ENCODE results near the gene LAMB2. TPM values are rescaled to one million over a fixed set of nuclear protein-coding genes. Genes with fewer than 3 reads are reported as not detected.

Gene LAMB2
- total RNA-seq, 1 donor from 2014 or later = 632 TPM

DNA sequence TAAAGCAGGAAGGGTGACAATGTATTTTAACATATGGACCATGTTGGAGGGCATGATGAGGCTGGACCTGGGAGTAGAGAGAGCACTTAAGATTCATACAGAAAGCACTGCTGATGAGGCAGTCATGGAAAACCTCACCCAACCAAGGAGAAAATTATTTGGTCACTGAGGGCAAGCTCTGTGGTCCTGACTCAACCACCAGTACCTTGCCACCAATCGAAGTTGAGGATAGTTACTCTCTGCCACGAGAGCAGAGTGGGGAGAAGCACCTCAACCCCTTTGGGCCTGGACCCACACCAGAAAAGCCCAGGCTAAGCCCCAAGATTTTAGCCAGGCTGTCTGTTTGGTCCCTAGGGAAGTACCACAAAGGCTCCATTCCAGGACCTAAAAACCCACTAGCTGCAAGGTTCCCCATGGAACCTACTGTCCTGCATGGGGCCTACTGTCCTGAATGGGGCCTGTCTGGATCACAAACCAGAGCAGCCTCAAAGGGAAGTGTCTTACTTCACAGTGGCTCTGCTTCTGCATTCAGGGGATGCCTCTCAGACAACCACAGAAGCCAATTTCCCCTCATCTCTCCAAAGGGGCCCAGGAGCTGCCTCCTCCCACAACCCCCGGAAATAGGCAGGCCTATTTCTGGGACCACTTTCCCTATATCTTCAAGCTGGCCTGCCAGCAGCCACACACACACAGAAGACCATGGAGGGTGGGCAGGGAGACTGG lies 29.1 kb upstream of the LAMB2 start:
- DNase-seq (ENCODE audit: low read depth) = peak; percentile 33

DNA sequence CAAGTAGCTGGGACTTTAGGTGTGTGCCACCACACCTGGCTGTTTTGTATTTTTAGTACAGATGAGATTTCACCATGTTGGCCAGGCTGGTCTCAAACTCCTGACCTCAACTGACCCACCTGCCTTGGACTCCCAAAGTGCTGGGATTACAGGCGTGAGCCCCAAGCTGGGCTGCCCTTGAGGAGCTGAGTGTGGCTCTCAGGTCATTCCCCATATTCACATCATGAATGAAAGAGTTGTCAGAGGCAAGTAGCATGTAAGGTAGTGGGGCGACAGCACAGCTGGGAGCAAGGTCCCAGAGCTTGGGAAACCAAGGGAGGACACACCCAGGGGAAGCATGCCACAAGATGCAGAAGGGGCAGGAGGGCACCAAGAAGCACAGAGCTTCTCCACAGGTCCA lies 28.3 kb upstream of the LAMB2 start:
- no peak for DNase-seq (ENCODE audit: low read depth)

DNA sequence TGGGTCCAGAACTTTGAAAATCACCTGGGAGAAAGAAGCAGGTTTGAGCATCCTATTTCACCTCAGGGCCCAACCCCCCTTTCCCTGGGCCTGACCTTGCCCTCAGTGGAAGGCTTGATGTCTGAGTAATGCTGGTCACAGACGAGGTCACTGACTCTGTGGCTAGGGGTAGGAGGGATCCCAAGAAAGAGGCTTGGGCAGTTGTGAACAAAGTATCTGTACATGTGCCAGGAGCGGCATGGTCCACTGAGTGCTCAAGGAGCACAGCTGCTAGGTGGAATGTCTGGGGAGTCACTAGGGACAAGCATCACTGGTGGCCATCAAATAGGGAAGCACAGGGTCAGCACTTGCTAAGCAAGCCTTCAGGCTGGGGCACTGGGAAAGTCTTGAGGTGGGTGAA lies 25.9 kb upstream of the LAMB2 start:
- DNase-seq (ENCODE audit: low read depth) = peak; percentile 64

DNA sequence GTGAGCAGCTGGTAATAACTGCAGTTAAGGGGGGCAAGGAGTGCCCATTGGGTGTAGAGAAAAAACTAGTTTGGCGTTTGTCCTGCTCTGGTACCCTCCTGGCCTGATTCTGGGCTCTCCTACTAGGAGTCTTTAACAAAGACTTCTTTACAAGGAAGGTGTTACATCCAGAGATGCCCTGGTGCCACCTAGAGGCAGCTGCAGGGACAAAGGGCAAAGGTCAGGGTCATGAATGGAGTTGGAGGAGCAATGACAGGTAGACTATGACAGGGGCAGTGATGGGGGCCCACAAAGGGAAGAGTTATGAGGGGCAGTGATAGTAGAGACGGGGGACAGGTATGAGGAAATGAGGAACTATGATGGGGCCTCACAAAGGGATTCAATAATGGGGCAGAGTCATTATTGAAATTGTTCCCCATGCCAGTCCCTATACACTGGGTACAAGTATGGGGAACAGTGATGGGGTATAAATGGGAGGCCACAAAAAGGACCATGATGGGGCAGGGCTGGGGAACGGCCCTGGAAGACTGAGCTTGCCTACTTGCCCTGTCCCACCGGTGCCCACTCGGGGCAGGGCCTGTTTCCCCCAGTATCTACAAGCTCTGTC lies 25.4 kb upstream of the LAMB2 start:
- DNase-seq (ENCODE audit: low read depth) = peak; percentile 13

GRCh38 chr3:49157289-49157688 lies 24.4 kb upstream of the LAMB2 start:
- DNase-seq (ENCODE audit: low read depth) = no peak

GRCh38 chr3:49153349-49153912 lies 20.6 kb upstream of the LAMB2 start:
- DNase-seq (ENCODE audit: low read depth) = no peak

DNA sequence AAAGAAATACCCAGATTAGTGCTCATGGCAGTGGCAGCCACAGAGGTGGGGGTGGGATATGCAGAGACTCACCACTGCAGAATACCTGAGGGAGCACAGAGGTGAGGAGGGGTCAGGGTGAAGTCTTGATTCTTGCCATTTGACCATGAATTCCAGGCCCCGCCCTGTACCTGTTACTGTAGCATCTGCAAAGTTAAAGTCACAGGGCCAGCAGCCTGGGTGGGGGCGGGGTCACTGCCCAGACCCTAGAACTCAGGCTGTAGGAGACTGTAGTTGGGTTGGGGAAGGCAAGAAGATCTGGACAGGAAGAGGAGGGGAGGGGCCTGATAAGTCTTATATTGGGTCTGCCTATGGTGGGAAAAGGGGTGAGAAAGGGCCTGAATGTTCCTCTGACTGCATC lies 18.8 kb upstream of the LAMB2 start:
- no peak for DNase-seq (ENCODE audit: low read depth)

- DNase-seq (ENCODE audit: low read depth) = no peak
These were observed 15.3 kb upstream of the LAMB2 start for GRCh38 chr3:49148159-49148558.

GRCh38 chr3:49140080-49140479 lies 7.2 kb upstream of the LAMB2 start:
- DNase-seq (ENCODE audit: low read depth) = no peak

DNA sequence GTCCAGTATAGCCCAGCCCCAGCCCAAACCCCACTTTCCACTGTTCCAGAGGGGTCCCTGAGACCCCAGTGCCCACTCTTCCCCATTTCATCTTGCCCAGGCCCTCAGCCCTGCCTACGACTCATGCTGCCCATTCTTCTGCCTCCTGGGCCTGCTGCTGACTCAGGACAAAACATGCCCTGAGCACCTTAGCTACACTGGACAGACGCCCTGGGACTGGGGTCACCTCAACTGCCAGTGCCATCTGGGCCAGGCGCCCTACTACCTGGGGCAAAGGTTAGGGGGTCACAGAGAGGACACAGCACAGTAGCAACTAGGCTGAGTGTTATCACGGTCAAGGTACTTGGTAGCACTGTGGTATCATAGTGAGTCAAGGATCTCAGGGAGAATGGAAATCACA lies 2.6 kb upstream of the LAMB2 start:
- no peak for DNase-seq (ENCODE audit: low read depth)

- DNase-seq (ENCODE audit: low read depth) = peak; percentile 10
These were observed 1.8 kb upstream of the LAMB2 start for GRCh38 chr3:49134471-49135265.

DNA sequence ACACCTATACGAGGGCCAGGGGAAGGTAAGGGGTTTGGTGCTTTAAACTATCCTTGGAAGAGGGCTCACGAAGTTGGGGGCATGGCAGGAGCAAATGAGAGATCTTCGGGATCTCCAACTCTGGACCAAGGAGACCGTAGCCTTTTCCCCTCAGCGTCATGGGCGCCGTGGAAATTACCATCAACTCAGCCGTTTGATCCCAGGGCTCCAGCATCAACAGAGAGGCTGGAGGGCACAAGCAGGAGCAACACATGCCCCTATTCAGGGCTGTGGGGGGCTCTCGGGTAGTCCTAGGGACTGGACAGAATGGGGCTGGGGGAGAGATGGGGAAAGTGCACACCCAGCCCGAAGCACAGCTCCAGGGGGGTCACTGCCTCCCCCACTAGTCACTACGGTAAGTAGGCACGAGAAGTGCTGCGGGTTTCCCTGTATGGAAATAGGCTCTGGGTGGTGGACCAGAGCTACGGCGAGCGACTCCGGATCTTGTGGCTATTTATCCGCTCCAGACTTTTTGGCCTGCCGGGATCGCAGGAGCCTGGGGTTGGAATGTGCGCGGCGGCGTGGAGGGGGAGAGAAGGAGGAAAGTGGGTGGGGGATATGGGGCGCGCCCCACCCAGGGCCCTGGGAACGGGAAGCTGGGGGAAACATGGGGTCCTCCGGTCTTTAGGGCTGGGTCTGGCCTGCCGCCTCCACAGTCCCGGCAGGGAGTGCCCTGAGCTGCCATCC lies 539 bp upstream of the LAMB2 start:
- DNase-seq (ENCODE audit: low read depth) = peak; percentile 93

DNA sequence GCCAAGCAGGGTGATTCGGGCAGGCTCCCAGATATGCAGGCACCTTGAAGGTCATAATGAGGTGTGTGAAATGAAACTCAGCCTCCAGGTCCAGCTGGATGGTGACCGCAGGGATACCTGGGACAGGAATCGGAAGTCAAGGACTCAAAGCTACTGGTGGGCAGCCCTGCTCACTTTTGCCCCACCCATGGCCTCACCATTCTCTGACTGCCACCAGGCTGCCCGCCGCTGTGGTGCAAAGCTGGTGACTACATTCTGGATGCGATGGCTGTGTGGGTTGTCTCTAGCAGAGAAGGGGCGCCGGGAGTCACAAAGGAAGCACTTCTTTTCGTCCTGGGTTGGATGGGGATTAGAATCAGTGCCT lies 795 bp downstream of the LAMB2 start:
- DNase-seq (ENCODE audit: low read depth) = no peak

DNA sequence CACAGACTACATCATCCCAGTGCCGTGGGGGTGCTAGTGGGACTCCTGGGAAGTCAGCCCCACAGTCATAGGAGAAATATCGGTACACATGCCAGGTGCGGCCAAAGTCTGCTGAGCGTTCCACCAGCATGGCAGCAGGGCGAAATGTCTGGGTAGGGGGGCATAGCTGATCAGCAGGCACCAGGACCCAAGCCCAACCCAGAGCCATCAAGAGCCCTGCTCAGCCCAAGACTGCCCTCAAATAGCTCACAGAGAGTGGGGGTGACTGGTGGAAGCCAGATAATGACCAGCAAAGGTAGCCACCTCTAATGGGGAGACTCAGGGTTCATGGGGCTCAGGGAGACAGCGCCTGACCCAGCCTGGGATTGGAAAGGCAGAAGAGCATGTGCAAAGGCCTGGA lies 1.3 kb downstream of the LAMB2 start:
- no peak for DNase-seq (ENCODE audit: low read depth)

- peak; percentile 21 for DNase-seq (ENCODE audit: low read depth)
These were observed 1.8 kb downstream of the LAMB2 start for GRCh38 chr3:49131040-49131439.

DNA sequence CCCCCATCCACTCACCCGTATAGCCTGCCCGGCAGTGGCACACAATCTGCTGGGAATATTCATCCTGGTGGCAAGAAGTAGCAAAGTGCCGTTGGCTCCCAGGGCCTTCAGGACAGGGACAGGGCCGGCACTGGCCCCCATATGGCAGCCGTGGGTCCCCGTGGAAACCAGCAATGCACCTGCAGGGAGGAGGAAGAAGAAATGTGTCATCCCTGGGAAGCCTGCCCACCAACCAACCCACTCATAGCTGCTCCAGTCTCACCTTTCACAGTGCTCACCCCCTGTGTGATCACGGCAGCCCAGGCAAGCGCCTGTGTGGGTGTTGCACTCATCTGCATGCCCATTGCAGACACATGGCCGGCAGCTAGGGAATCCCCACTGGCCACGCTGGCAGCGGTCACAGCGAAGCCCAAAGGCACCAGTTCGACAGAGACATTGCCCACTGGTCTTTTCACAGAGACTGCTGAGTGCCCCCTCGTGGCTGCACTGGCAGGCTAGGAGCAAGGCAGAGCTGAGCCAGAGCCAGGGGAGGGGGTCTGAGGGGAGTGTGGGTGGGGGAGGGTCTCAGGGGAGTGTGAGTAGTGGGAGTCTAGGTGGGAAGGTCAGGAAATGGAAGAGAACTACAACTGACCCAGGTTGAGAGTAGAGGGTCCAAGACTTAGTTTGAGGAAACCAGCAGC lies 7.7 kb downstream of the LAMB2 start:
- DNase-seq (ENCODE audit: low read depth) = no peak

GRCh38 chr3:49124203-49124602 lies 8.6 kb downstream of the LAMB2 start:
- DNase-seq (ENCODE audit: low read depth) = no peak

GRCh38 chr3:49123687-49124086 lies 9.2 kb downstream of the LAMB2 start:
- no peak for DNase-seq (ENCODE audit: low read depth)

DNA sequence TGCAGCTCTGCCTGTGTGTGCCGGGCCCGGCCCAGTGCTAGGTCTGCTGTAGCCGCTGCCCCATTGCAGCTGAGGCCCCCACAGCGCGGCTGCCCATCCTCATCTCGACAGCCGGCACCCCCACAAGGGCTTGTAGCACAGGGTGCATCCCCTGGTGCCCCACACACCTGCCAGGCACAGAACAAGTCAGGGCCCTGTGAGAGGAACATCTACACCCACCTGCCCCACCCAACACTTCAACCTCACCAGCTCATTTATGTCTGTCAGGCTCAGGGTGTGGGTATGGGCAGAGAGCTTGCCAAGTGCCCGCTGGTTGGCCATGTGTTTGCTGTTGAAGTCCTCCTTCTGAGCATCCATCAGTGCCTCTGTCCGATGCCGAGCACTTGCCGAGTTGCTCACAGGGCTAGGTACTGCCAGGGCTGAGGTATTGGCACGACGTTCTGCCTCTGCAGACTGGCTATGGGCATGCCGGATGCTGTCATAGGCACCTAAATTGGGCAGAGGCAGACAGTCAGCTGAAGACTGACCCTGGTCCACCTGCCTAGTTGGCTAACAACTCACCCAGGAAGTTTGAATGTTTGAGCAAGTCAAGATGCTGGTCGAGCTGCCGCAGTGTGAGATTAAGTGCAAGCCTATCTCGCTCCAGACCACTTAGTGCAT lies 9.8 kb downstream of the LAMB2 start:
- no peak for DNase-seq (ENCODE audit: low read depth)

DNA sequence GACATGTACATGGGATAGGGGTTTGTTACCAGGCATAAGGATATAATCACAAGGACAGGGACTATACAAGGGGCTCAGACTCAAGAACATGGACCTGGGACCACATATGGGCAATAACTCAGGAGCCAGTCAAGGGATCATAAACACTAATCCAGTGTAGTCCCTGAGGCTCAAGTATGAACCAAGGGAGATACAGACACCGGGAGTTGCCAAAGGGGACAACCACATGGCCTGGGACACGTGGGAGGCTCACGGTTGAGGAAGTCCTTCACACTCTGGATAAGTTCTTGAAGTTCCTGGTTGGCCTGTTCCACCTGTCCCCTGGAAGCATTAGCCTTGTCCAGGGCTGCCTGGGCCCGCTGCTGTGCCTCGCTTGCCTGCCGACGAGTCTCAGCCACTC lies 10.4 kb downstream of the LAMB2 start:
- no peak for DNase-seq (ENCODE audit: low read depth)
